Uterus (tissue), 2 donors: ENCODE measurements around the gene LSP1.

Source experiments
- POLR2A ChIP-seq, 2 donors: fragments of 450-650 bp; IDR thresholded peaks; one replicate each; pipeline ENCODE4 v1.6.1; 2016; ENCODE audit warnings: antibody characterized with exemption in 2 of 2, mild to moderate bottlenecking in 1 of 2, moderate library complexity in 1 of 2
- TF ChIP-seq, protein P1 (sequence below), 4 experiments: fragments of 200-600 bp in 2 of 4; fragments of 450-650 bp in 2 of 4; sonication (generic) in 2 of 4; IDR thresholded peaks; one replicate each; pipeline ENCODE4 v1.5.1; 2016 to 2019; ENCODE audit warnings: antibody characterized with exemption in 4 of 4, mild to moderate bottlenecking in 2 of 4, moderate library complexity in 1 of 4

DNA sequence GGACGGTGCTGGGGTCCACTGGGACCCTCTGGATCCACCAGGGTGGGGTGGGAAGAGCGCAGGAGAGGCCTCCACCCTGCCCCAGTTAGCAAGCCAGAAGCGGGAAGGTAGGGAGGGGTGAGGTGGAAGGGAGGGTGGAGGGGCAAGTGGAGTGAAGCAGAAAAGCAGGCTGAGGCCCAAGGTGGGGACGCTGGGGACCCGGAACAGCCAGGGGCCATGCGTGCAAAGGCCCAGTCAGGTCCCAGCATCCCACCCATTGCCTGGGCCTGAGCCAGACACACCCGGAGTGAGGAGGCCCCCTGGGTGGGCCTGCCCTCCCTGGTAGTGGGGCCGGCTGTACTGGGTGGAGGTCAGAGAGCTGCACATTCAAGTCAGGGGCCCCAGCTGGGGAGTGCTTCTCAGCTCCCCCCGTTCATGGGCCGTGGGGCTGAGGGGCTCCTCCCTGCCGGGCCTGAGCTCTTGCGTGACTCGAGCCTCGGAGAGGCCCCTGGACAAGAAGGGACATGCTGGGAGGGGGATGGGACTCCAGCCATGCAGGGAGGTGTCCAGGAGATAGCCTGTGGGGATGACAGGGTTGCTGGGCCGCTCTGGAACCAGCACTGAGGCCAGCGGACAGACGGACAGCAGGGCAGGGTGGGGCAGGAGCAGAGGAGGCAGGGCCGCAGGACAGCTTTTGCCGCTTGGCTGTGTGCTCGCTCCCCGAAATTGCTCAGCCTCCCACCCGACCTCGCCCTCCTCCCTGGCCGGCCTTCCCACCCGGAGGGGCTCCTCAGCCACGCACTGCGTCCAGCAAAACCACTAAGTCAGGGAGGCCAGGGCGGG is 74.4 kb downstream of the LSP1 start:
- TF ChIP-seq, protein P1, sequence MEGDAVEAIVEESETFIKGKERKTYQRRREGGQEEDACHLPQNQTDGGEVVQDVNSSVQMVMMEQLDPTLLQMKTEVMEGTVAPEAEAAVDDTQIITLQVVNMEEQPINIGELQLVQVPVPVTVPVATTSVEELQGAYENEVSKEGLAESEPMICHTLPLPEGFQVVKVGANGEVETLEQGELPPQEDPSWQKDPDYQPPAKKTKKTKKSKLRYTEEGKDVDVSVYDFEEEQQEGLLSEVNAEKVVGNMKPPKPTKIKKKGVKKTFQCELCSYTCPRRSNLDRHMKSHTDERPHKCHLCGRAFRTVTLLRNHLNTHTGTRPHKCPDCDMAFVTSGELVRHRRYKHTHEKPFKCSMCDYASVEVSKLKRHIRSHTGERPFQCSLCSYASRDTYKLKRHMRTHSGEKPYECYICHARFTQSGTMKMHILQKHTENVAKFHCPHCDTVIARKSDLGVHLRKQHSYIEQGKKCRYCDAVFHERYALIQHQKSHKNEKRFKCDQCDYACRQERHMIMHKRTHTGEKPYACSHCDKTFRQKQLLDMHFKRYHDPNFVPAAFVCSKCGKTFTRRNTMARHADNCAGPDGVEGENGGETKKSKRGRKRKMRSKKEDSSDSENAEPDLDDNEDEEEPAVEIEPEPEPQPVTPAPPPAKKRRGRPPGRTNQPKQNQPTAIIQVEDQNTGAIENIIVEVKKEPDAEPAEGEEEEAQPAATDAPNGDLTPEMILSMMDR (IDR thresholded peaks at IDR 0.05) = no peak
- no peak for TF ChIP-seq POLR2A (IDR thresholded peaks at IDR 0.05)
